Measurements from ENCODE around the gene CEACAM21. TPM values are rescaled to one million over a fixed set of nuclear protein-coding genes. Genes with fewer than 3 reads are reported as not detected.

Gene CEACAM21
- total RNA-seq, 1 experiment from 2014 or later, result 0.25 TPM

DNA sequence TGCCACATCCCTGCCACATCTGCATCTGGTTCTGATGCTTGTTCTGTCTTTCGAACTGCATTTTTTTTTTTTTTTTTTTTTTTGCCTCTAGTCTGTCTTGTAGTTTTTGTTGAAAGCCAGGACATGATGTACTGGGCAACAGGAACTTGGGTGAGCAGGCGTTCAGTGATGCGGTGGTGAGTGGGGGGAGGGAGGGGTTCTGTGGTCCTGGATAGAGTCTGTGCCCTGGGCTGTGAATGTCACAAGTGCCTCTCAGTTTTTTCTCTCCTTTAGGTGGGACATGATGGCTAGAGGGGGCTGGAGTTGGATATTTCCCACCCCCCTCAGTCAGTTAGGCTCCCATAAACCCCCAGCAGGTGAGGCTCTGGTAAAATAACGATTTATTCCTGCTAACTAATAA lies 47.4 kb downstream of the CEACAM21 start:
- Histone ChIP-seq H3K4me1 (ENCODE audit: control insufficient read depth in 1 of 2, insufficient read depth in 2 of 2, low read length in 2 of 2) (no peaks in the 10 kb centered on the region), H3K9me3 (ENCODE audit: control insufficient read depth in 1 of 2, insufficient read depth in 1 of 2, low read depth in 1 of 2, low read length in 2 of 2) (no peaks in the 10 kb centered on the region), H3K79me2 (ENCODE audit: insufficient read depth, low read length) (no peaks in the 10 kb centered on the region), H4K20me1 (ENCODE audit: insufficient read depth) (no peaks in the 10 kb centered on the region), H3K9me2 (ENCODE audit: insufficient read depth) (no peaks in the 10 kb centered on the region), H3K9ac (ENCODE audit: low read length) (no peak overlapping the region), H3K27me3 (ENCODE audit: insufficient read depth, low read length) (peaks cover 54% of the 10 kb centered on the region), H3K4me3 (replicated peaks in 1 of 2; ENCODE audit: low read depth in 1 of 2, low read length in 2 of 2) (no peak overlapping the region), H3K27ac (ENCODE audit: low read depth, low read length) (no peak overlapping the region), H3K4me2 (ENCODE audit: low read length) (no peak overlapping the region), H2AFZ (ENCODE audit: low read depth, low read length, poor library complexity, severe bottlenecking) (no peak overlapping the region), H3K36me3 (ENCODE audit: control insufficient read depth in 1 of 2, insufficient read depth in 2 of 2, low read length in 2 of 2) (no peaks in the 10 kb centered on the region)
- RAD21 ChIA-PET (ENCODE audit: low non-redundant PET in 1 of 2, low total read pairs in 2 of 2, uncharacterized antibody in 2 of 2, unreplicated experiment in 2 of 2), result no interaction called here
- POLR2A ChIA-PET, result no interaction called here
- CTCF ChIA-PET, result no interaction called here
- BruUV-seq (replicated peaks), result no TSS peak
- DNase-seq (ENCODE audit: low read depth, low spot score) (no peak), ATAC-seq (no peak)
- TF ChIP-seq SIN3A (IDR thresholded peaks at IDR 0.05; ENCODE audit: low read depth) (no peak), ZFX (IDR thresholded peaks at IDR 0.05) (no peak), YY1 (IDR thresholded peaks at IDR 0.05; ENCODE audit: extremely low read depth, insufficient replicate concordance, low read depth, low read length) (no peak), ZNF274 (IDR thresholded peaks at IDR 0.05; ENCODE audit: low read depth, low read length) (no peak), POLR2AphosphoS5 (IDR thresholded peaks at IDR 0.05; ENCODE audit: low read depth, low read length) (no peak), TCF7L2 (IDR thresholded peaks at IDR 0.05; ENCODE audit: borderline replicate concordance, extremely low read depth, insufficient read depth, insufficient read length) (no peak), SP1 (IDR thresholded peaks at IDR 0.05; ENCODE audit: low read depth) (no peak), EZH2phosphoT487 (IDR thresholded peaks at IDR 0.05; ENCODE audit: borderline replicate concordance) (no peak), EZH2 (IDR thresholded peaks at IDR 0.05) (no peak)
- TF ChIP-seq, protein P1, sequence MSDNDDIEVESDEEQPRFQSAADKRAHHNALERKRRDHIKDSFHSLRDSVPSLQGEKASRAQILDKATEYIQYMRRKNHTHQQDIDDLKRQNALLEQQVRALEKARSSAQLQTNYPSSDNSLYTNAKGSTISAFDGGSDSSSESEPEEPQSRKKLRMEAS (IDR thresholded peaks at IDR 0.05), result no peak
- TF ChIP-seq, protein P2, sequence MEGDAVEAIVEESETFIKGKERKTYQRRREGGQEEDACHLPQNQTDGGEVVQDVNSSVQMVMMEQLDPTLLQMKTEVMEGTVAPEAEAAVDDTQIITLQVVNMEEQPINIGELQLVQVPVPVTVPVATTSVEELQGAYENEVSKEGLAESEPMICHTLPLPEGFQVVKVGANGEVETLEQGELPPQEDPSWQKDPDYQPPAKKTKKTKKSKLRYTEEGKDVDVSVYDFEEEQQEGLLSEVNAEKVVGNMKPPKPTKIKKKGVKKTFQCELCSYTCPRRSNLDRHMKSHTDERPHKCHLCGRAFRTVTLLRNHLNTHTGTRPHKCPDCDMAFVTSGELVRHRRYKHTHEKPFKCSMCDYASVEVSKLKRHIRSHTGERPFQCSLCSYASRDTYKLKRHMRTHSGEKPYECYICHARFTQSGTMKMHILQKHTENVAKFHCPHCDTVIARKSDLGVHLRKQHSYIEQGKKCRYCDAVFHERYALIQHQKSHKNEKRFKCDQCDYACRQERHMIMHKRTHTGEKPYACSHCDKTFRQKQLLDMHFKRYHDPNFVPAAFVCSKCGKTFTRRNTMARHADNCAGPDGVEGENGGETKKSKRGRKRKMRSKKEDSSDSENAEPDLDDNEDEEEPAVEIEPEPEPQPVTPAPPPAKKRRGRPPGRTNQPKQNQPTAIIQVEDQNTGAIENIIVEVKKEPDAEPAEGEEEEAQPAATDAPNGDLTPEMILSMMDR (IDR thresholded peaks at IDR 0.05 in 2 of 3, conservative IDR thresholded peaks at IDR 0.05 in 1 of 3; ENCODE audit: borderline replicate concordance in 1 of 3, insufficient read depth in 1 of 3, low read depth in 2 of 3, low read length in 2 of 3), result no peak
- TF ChIP-seq, protein P3, sequence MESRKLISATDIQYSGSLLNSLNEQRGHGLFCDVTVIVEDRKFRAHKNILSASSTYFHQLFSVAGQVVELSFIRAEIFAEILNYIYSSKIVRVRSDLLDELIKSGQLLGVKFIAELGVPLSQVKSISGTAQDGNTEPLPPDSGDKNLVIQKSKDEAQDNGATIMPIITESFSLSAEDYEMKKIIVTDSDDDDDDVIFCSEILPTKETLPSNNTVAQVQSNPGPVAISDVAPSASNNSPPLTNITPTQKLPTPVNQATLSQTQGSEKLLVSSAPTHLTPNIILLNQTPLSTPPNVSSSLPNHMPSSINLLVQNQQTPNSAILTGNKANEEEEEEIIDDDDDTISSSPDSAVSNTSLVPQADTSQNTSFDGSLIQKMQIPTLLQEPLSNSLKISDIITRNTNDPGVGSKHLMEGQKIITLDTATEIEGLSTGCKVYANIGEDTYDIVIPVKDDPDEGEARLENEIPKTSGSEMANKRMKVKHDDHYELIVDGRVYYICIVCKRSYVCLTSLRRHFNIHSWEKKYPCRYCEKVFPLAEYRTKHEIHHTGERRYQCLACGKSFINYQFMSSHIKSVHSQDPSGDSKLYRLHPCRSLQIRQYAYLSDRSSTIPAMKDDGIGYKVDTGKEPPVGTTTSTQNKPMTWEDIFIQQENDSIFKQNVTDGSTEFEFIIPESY (IDR thresholded peaks at IDR 0.05; ENCODE audit: extremely low read depth, insufficient replicate concordance, low read length), result no peak
- intact Hi-C loops (cut with micrococcal nuclease), result no loop called here
